ENCODE measurements around the gene CDC25C.

- TF ChIP-seq CTCF (conservative IDR thresholded peaks at IDR 0.05) (no peak), ZFX (IDR thresholded peaks at IDR 0.05) (no peak; the same call in none of the 2 replicates)
These were observed 6.2 kb upstream of the CDC25C start, which contains the start of gene FAM53C for GRCh38 chr5:138337685-138338410.
